Stimulated activated CD4-positive, alpha-beta T cell treated with anti-CD3 and anti-CD28 coated beads, TNF-alpha, amount 100 ng/mL, for 1 hour (primary cell): ENCODE data around the gene MED19.
"Not testable (repeated sequence)": the region's sequence is repeated elsewhere in the genome, so short reads cannot be mapped to it uniquely, and the experiment has no call there.

Experiments
- DNase-seq, 3 donors: peaks; one replicate each; pipeline ENCODE4 v3.0.0-alpha.2; 2020; ENCODE audit warnings: low read depth in 3 of 3, low spot score in 1 of 3

The MED19 gene

GRCh38 chr11:57711414-57712255 lies at the start of gene MED19:
Gene MED19 (minus strand): TSS chr11:57712215. CDS start chr11:57712179, 36 bp downstream.
- DNase-seq: peak; percentile 43 to 55 (median 43)

GRCh38 chr11:57758174-57758573 lies 46.2 kb upstream of the MED19 start:
- DNase-seq: no peak

GRCh38 chr11:57752954-57753353 lies 40.9 kb upstream of the MED19 start:
- no peak for DNase-seq

DNA sequence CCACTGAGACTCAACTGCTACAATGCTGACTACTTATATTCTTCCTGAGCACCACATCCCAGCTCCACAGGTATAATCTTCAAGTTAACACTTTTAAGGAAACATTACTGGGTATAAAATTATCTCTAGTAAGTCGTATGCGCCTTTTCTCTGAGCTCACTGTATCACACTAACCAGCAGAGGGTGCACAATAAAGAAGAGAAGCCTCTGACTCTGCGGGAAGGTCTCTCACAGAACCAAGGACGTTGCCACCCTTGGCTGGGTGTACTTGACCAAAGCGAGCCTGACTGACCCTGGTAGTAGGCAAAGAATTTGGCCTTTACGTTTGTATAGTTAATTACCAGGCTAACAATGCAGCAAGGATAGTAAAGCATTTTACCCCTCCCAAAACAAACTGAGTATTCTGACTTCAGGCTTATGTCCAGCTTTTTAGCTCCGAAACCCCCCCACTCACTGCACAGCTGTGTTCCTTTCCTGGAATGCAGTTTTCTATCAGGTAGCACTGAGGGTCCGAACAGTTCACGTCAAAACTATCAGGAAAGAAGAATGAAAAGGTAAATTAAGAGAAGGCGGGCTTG lies 39.8 kb upstream of the MED19 start, which contains the start of gene BTBD18:
TSS of gene BTBD18 (minus strand) at position 144 of the 578 bp plus-strand sequence. CDS start 631 bp downstream, outside the sequence.
- DNase-seq: no peak

GRCh38 chr11:57751176-57751575 lies 39.2 kb upstream of the MED19 start:
- DNase-seq: no peak

- DNase-seq: no peak
Measured at GRCh38 chr11:57746920-57747319, 34.9 kb upstream of the MED19 start.

DNA sequence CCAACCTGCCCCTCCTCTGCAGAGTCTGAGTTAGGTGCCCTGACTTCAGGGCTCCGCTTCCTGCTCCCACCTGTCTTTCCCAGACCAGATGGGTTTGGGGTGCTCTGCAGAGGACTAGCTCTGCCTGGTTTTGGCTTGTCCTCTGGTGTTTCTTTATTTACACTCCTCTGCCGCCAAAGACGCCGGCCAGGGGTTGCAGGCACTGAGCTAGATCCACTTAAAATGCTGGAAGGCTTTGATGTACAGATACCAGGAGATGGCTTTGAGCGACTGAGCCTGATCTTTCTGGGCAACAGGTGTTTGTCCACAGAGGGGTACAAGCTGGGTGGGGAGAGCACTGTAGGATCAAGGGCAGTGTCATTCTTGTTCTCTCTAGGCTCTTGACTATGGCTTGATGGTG lies 33.2 kb upstream of the MED19 start:
- DNase-seq: no peak

DNA sequence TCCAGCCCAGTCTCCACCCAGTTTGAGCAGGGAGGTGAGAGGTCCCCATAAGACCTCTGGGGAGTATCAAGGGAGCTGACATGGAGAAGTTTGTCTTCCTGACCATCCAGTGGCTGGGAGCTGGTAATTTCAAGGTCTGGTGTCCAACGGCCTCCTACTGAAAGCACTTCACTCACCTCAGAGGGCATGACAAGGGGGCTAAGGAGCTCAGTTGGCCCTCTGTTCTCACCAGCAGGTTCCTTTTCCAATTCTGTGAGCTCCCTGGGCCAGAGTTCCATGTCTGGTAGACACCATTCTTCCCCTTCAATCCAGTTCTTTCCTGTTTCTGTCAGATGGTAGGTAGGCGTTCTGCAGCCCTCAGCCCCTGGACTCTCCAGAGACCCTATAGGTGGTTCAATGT lies 32.3 kb upstream of the MED19 start:
- DNase-seq: no peak

GRCh38 chr11:57742087-57742452 lies 30.1 kb upstream of the MED19 start:
- DNase-seq: no peak

- peak; percentile 79 to 88 (median 83) for DNase-seq
Measured at GRCh38 chr11:57741132-57742086, 29.4 kb upstream of the MED19 start, which contains the start of gene SELENOH. Gene SELENOH (plus strand): TSS chr11:57741491. CDS start chr11:57741596, 105 bp downstream.

GRCh38 chr11:57735619-57736298 lies 23.7 kb upstream of the MED19 start:
- no peak for DNase-seq

DNA sequence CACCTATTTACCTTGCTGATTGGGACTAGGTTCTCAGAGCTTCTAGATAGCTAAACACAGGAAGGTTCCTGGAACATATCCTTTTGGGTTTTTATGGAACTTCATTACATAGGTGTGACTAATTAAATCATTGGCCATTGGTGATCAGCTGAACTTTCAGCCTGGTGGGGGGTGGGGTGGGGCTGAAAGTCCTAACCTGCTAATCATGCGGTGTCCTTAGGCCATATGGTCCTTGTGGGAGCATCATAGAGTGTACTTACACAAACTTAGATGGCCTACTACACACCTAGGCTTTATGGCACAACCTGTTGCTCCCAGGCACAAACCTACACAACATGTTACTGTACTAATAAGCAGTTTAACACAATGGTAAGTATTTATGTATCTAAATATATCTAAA lies 20.6 kb upstream of the MED19 start:
- DNase-seq: no peak

DNA sequence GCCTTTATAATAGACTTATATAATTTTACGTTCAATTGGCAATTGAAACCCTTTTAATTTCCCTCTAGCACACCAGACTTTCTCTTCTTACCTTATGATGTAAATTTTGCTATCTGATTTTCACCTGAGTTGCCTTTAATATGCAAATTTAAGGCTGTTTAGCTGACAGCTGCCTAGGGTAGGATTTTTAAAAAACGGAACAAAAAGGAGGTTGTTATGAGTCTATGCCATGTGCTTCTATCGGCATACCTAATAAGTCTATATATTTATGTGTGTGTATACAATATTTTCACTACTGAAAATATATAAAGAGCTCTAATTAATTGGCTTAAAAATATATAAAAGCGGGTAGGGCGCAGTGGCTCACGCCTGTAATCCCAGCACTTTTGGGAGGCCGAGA lies 17.5 kb upstream of the MED19 start:
- no peak for DNase-seq

DNA sequence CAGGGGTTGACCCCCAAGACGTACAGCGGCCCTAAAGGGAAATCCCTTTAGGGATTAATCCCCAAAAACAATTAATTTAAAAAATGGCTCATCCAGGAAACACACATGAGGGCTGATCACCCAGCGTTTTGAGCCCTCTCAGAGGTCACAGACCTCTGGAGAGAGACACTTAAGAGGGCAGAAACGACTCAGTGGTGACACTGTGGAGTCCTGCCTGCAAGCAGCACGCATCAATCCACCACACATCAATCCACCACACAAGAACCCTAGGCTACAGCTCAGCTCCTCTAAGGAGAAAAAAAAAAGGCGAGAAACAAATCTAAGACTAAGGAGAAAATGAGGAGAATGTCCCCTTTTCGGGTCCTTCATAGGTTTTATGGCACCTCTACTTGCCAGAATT lies 16.8 kb upstream of the MED19 start:
- DNase-seq: no peak

GRCh38 chr11:57727185-57727584 lies 15.2 kb upstream of the MED19 start:
- DNase-seq: no peak

DNA sequence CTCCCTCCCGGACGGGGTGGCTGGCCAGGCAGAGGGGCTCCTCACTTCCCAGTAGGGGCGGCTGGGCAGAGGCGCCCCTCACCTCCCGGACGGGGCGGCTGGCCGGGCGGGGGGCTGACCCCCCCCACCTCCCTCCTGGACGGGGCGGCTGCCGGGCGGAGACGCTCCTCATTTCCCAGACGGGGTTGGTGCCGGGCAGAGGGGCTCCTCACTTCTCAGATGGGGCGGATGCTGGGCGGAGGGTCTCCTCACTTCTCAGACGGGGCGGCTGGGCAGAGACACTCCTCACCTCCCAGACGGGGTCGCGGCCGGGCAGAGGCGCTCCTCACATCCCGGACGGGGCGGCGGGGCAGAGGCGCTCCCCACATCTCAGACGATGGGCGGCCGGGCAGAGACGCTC lies 4.7 kb upstream of the MED19 start:
- not testable (repeated sequence) for DNase-seq

GRCh38 chr11:57713835-57714234 lies 1.8 kb upstream of the MED19 start:
- no peak for DNase-seq

DNA sequence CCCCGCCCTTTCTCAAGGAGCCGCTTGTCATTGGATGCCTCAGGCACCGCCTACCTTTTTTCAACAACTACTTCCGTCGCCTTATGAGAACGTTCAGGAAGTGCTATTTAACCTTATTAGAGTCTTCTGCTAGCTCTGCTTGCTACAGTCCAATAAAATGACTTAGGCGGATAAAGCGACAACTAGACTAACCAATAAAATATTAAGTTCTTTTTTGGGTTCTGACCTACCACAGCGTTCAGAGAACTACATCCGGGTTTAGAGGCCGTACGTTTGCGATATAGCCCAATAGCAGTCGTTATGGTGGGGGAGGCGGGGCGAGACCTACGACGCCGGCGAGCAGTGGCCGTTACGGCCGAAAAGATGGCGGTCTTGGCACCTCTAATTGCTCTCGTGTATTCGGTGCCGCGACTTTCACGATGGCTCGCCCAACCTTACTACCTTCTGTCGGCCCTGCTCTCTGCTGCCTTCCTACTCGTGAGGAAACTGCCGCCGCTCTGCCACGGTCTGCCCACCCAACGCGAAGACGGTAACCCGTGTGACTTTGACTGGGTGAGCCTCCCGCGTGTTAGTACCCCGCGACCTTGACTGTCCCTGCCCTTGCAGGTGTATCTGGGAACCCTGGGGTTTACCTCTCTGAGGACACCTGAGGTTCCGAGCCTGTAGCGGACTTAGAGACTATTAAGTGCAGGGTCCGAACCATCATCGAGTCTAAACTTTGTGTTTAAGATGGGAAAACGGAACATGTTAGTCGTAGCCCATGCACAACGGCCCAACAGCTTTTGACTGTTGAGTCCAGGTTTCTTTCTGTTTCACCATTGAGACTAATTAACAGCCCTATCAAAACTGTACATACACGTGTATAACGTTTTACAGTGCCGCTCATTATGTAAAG lies 488 bp upstream of the MED19 start, which contains the start of gene TMX2:
TSS of gene TMX2 (plus strand) at position 338 of the 895 bp plus-strand sequence. CDS start at position 364, 26 bp downstream.
- DNase-seq: peak; percentile 71 to 76 (median 72)

DNA sequence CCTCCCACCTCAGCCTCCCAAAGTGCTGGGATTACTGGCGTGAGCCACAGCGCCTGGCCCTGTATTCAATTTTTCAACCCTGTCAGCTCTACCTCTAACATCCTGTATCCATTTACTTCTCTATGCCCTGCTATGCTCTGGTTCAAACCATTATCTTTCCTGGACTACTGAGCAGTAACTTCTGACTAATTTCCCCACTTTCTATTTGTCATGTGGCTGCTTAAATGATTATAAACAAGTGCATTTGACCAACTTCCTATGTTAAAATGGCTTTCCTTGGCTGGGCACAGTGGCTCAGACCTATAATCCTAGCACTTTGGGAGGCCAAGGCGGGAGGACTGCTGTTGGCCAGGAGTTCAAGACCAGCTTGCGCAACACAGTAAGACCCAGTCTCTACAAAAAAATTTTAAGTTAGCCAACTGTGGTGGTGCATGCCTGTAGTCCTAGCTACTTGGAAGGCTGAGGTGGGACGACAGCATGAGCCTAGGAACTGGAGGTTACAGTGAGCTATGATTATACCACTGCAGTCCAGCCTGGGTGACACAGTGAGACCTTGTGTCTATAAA lies 2.1 kb downstream of the MED19 start:
- DNase-seq: no peak
